Stimulated activated naive CD8-positive, alpha-beta T cell treated with anti-CD3 and anti-CD28 coated beads, Interleukin-15, Interleukin-2, amounts not matched to agents 100 ng/mL and 50 ng/mL, for 24 hours (primary cell): ENCODE measurements around the gene PCDHGA10.
"Not testable (repeated sequence)": the region's sequence is repeated elsewhere in the genome, so short reads cannot be mapped to it uniquely, and the experiment has no call there.

Experiments used
- H3K27ac Mint-ChIP-seq: one replicate; pipeline ENCODE4 v1.8.0; 2021; ENCODE audit warnings: mild to moderate bottlenecking, mixed read lengths
- H3K27me3 Mint-ChIP-seq: one replicate; pipeline ENCODE4 v1.8.0; 2021; ENCODE audit warnings: mixed read lengths
- H3K36me3 Mint-ChIP-seq: one replicate; pipeline ENCODE4 v1.8.0; 2021; ENCODE audit warnings: low read depth, mixed read lengths
- H3K4me1 Mint-ChIP-seq: one replicate; pipeline ENCODE4 v1.8.0; 2021; ENCODE audit warnings: low read depth, mixed read lengths
- H3K4me3 Mint-ChIP-seq: one replicate; pipeline ENCODE4 v1.8.0; 2021; ENCODE audit warnings: mild to moderate bottlenecking, mixed read lengths
- H3K9me3 Mint-ChIP-seq: one replicate; pipeline ENCODE4 v1.8.0; 2021; ENCODE audit warnings: mixed read lengths

PCDHGA10 gene

DNA sequence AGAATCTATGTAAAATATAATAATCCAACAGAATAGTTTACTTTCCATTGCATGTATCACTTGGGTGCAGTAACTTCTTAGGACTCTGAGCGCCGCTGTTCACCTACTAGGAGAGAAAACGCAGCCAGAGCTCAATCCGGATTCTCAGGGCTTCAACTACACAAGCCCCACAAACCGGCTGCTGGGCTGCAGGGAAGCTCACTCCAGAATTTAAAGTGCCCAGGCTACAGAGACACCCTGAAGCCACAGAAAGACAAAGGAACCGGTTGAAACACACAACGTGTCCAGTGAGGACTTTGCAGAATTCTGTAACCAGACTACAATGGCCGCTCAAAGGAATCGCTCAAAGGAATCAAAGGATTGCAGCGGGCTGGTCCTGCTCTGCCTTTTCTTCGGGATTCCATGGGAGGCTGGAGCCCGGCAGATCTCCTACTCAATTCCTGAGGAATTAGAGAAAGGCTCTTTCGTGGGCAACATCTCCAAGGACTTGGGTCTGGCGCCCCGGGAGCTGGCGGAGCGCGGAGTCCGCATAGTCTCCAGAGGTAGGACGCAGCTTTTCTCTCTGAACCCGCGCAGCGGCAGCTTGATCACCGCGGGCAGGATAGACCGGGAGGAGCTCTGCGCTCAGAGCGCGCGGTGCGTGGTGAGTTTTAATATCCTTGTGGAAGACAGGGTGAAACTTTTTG, at the start of gene PCDHGA10:
Gene PCDHGA10, plus strand, starts transcription at position 134 of the 686 bp plus-strand sequence. Its CDS starts 189 bp downstream, at position 323.
- H3K36me3 Mint-ChIP-seq: peaks cover 21% of the 10 kb centered on the region
- peaks cover 20% of the 10 kb centered on the region for H3K4me1 Mint-ChIP-seq
- no peak within 1 kb of the TSS for H3K27ac Mint-ChIP-seq
- H3K9me3 Mint-ChIP-seq: peaks cover 19% of the 10 kb centered on the region
- H3K4me3 Mint-ChIP-seq: peak within 1 kb of the TSS; percentile 79
- H3K27me3 Mint-ChIP-seq: peaks cover 78% of the 10 kb centered on the region

DNA sequence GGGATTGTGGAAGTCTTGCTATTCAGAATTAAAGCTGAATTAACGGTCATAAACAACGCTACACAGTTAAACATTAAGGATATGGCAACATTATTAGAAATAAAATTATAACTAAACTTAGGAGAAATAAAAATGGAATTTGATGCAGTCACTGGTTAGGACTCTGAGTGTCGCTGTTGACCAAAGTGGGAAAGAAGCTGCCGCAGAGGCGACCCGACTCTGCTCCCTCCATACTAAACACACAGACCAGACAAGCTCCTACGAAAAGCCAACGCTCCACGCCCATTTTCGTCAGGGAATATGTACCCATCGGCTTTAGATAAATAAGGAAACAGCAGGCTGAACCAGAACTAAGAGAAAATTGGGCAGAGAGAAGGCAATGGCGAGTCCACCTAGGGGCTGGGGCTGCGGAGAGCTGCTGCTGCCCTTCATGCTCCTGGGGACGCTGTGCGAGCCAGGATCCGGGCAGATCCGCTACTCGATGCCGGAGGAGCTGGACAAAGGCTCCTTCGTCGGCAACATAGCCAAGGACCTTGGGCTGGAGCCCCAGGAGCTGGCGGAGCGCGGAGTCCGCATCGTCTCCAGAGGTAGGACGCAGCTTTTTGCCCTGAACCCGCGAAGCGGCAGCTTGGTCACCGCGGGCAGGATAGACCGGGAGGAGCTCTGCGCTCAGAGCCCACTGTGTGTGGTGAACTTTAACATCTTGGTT, 48.7 kb upstream of the PCDHGA10 start, which contains the start of gene PCDHGA5:
Gene PCDHGA5, plus strand, starts transcription at position 211 of the 709 bp plus-strand sequence. Its CDS starts 169 bp downstream, at position 380.
- Mint-ChIP-seq H3K4me1 (no peaks in the 10 kb centered on the region), H3K27ac (no peak within 1 kb of the TSS), H3K36me3 (peaks cover 37% of the 10 kb centered on the region), H3K4me3 (no peak within 1 kb of the TSS), H3K27me3 (peaks cover 88% of the 10 kb centered on the region), H3K9me3 (peaks cover 41% of the 10 kb centered on the region)

DNA sequence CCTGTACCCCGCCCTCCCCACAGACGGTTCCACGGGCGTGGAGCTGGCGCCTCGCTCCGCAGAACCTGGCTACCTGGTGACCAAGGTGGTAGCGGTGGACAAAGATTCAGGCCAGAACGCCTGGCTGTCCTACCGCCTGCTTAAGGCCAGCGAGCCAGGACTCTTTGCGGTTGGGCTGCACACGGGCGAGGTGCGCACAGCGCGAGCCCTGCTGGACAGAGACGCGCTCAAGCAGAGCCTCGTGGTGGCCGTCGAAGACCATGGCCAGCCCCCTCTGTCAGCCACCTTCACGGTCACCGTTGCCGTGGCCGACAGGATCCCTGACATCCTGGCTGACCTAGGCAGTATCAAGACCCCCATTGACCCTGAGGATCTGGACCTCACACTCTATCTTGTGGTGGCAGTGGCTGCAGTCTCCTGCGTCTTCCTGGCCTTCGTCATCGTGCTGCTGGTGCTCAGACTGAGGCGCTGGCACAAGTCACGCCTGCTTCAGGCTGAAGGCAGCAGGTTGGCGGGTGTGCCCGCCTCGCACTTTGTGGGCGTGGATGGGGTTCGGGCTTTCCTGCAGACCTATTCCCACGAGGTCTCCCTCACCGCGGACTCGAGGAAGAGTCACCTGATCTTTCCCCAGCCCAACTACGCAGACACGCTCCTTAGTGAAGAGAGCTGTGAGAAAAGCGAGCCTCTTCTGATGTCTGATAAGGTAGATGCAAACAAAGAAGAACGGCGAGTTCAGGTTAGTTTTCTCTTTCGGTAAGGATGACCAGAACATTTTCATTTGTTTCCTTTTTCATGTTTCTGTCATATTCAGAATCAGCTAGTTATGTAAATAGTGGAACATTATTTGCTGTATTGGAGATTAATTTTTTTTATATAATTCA, 46.5 kb upstream of the PCDHGA10 start:
- Mint-ChIP-seq H3K36me3 (peaks cover 27% of the 10 kb centered on the region), H3K4me3 (no peak overlapping the region), H3K4me1 (no peaks in the 10 kb centered on the region)

DNA sequence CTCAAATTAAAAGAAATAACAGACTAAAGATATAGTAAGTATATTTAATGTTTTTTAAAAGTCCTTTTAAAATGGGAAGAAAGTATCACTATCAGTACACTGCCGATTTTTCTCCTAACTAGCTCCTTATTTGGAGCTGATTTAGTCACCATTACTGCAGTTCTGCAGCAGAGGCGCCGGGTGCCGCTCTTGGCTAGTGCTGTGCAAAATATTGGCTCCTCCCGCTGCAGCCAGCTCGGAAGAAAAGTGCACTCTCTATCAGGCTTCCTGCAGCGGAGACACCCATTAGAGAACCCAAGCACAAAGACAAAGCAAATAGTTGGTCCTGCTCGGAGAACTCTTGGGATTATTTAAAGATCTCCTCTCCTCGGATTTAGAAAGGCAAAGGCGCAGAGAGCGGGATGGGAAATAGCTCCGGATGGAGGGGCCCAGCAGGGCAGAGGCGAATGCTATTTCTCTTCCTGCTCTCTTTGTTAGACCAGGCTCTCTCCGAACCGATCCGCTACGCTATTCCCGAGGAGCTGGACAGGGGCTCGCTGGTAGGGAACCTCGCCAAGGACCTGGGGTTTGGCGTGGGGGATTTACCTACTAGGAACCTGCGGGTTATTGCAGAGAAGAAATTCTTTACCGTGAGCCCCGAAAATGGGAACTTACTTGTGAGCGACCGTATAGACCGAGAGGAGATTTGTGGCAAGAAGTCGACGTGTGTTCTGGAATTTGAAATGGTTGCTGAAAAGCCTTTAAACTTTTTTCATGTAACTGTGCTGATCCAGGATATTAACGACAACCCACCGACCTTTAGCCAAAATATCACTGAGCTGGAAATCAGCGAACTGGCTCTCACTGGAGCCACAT, 42.6 kb upstream of the PCDHGA10 start, which contains the start of gene PCDHGB3:
Gene PCDHGB3, plus strand, starts transcription at position 249 of the 855 bp plus-strand sequence. Its CDS starts 153 bp downstream, at position 402.
- H3K4me1 Mint-ChIP-seq: no peaks in the 10 kb centered on the region
- no peak within 1 kb of the TSS for H3K27ac Mint-ChIP-seq
- peaks cover 87% of the 10 kb centered on the region for H3K27me3 Mint-ChIP-seq
- peaks cover 35% of the 10 kb centered on the region for H3K36me3 Mint-ChIP-seq
- peak within 1 kb of the TSS; percentile 64 for H3K4me3 Mint-ChIP-seq
- peaks cover 39% of the 10 kb centered on the region for H3K9me3 Mint-ChIP-seq

More for the DNA sequence above, 46.5 kb upstream of the PCDHGA10 start:
- H3K27ac Mint-ChIP-seq: no peak overlapping the region
- peaks cover 88% of the 10 kb centered on the region for H3K27me3 Mint-ChIP-seq
- H3K9me3 Mint-ChIP-seq: peaks cover 40% of the 10 kb centered on the region

DNA sequence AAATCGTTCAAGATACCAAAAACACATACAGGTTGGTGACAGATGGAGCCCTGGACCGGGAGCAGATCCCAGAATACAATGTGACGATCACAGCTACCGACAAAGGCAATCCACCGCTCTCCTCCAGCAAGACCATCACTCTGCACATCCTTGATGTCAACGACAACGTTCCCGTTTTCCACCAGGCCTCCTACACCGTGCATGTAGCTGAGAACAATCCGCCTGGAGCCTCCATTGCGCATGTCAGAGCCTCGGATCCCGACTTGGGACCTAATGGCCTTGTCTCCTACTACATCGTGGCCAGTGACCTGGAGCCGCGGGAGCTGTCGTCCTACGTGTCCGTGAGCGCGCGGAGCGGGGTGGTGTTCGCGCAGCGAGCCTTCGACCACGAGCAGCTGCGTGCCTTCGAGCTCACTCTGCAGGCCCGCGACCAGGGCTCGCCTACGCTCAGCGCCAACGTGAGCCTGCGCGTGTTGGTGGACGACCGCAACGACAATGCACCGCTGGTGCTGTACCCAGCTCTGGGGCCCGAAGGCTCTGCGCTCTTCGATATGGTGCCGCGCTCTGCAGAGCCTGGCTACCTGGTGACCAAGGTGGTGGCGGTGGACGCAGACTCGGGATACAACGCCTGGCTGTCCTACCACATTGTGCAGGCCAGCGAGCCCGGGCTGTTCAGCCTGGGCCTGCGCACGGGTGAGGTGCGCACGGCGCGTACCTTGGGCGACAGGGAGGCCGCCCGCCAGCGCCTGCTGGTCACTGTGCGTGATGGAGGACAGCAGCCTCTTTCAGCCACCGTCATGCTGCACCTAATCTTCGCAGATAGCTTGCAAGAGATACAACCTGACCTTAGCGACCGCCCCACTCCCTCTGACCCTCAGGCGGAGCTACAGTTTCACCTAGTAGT, 41.0 kb upstream of the PCDHGA10 start:
- Mint-ChIP-seq H3K27me3 (peaks cover 84% of the 10 kb centered on the region), H3K9me3 (peaks cover 38% of the 10 kb centered on the region), H3K4me1 (no peaks in the 10 kb centered on the region), H3K36me3 (peaks cover 32% of the 10 kb centered on the region), H3K4me3 (no peak overlapping the region), H3K27ac (no peak overlapping the region)

DNA sequence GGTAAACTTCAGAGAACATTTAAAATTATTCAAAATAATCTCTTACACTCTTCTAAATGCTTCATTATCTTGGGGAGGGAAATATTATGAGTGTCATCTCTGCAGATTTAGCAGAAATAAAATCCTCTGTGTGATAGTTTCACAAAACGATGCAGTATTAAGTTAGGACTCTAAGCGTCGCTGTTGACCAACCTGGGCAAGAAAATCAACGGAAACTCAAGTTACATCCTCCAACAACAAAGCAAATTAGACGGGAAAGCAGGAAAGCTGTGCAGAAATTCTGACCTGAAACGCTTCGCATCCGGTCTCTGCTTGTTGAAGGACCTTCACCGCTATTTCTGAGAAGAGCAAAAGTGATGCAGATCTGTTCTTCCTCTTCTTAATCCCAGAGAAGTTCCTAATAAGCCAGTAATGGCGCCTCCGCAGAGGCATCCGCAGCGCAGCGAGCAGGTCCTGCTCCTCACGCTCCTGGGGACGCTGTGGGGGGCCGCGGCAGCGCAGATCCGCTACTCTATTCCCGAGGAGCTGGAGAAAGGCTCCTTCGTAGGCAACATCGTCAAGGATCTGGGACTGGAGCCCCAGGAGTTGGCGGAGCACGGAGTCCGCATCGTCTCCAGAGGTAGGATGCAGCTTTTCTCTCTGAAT, 39.0 kb upstream of the PCDHGA10 start, which contains the start of gene PCDHGA6:
Gene PCDHGA6, plus strand, starts transcription at position 219 of the 645 bp plus-strand sequence. Its CDS starts 193 bp downstream, at position 412.
- no peaks in the 10 kb centered on the region for H3K4me1 Mint-ChIP-seq
- H3K36me3 Mint-ChIP-seq: peaks cover 32% of the 10 kb centered on the region
- peaks cover 79% of the 10 kb centered on the region for H3K27me3 Mint-ChIP-seq
- H3K27ac Mint-ChIP-seq: no peak within 1 kb of the TSS
- peaks cover 40% of the 10 kb centered on the region for H3K9me3 Mint-ChIP-seq
- peak within 1 kb of the TSS; percentile 39 for H3K4me3 Mint-ChIP-seq

DNA sequence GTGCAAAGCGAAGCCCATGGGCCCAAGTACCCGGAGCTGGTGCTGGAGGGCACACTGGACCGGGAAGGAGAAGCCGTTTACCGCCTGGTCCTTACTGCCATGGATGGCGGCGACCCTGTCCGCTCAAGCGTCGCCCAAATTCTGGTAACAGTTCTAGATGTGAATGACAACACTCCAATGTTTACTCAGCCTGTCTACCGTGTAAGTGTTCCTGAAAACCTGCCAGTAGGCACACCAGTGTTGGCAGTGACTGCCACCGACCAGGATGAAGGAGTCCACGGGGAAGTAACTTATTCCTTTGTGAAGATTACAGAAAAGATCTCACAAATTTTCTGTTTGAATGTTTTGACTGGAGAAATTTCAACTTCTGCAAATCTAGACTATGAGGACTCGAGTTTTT, 38.2 kb upstream of the PCDHGA10 start:
- H3K4me3 Mint-ChIP-seq: no peak overlapping the region
- no peaks in the 10 kb centered on the region for H3K4me1 Mint-ChIP-seq
- peaks cover 40% of the 10 kb centered on the region for H3K9me3 Mint-ChIP-seq
- no peak overlapping the region for H3K27ac Mint-ChIP-seq
- peaks cover 32% of the 10 kb centered on the region for H3K36me3 Mint-ChIP-seq
- peaks cover 77% of the 10 kb centered on the region for H3K27me3 Mint-ChIP-seq

DNA sequence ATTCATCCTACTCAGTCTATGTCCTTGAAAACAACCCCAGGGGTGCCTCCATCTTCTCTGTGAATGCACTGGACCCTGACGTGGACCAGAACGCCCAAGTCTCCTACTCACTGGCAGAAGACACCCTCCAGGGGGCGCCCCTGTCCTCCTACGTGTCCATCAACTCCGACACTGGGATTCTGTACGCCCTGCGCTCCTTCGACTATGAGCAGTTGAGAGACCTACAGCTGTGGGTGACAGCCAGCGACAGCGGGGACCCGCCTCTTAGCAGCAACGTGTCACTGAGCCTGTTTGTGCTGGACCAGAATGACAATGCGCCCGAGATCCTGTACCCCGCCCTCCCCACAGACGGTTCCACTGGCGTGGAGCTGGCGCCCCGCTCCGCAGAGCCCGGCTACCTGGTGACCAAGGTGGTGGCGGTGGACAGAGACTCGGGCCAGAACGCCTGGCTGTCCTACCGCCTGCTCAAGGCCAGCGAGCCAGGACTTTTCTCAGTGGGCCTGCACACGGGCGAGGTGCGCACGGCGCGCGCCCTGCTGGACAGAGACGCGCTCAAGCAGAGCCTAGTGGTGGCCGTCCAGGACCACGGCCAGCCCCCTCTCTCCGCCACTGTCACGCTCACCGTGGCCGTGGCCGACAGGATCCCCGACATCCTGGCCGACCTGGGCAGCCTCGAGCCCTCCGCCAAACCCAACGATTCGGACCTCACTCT, 37.2 kb upstream of the PCDHGA10 start:
- peaks cover 75% of the 10 kb centered on the region for H3K27me3 Mint-ChIP-seq
- H3K4me1 Mint-ChIP-seq, H3K27ac Mint-ChIP-seq, H3K4me3 Mint-ChIP-seq: not testable (repeated sequence)
- H3K9me3 Mint-ChIP-seq: peaks cover 39% of the 10 kb centered on the region
- peaks cover 32% of the 10 kb centered on the region for H3K36me3 Mint-ChIP-seq

DNA sequence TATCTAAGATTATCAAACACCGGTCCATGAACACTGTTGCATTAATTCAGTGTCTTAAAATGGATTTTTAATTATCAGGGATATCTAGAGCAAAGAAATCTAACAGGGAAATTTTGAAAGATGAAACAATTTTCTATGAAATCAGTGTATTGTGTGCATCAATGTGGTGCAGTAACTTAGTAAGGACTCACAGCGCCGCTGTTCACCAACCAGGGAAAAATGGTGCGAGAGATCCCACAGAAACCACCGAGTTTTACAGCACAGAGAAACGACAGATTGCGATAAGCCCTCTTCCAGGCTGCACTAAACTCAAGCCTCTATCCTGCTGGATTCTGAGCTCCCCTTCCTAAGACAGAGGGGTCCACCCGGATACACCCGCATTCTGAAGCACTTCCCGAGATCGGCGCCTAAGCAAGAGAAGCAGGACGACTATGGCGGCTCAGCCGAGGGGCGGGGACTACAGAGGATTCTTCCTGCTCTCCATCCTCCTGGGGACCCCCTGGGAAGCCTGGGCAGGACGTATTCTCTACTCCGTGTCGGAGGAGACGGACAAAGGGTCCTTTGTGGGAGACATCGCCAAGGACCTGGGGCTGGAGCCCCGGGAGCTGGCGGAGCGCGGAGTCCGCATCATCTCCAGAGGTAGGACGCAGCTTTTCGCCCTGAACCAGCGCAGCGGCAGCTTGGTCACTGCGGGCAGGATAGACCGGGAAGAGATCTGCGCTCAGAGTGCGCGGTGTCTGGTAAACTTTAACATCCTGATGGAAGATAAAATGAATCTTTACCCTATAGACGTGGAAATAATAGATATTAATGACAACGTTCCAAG, 30.1 kb upstream of the PCDHGA10 start, which contains the start of gene PCDHGA7:
Gene PCDHGA7, plus strand, starts transcription at position 274 of the 826 bp plus-strand sequence. Its CDS starts 158 bp downstream, at position 432.
- peaks cover 32% of the 10 kb centered on the region for H3K9me3 Mint-ChIP-seq
- no peak within 1 kb of the TSS for H3K27ac Mint-ChIP-seq
- peaks cover 12% of the 10 kb centered on the region for H3K36me3 Mint-ChIP-seq
- peak within 1 kb of the TSS; percentile 48 for H3K4me3 Mint-ChIP-seq
- no peaks in the 10 kb centered on the region for H3K4me1 Mint-ChIP-seq
- H3K27me3 Mint-ChIP-seq: peaks cover 80% of the 10 kb centered on the region

DNA sequence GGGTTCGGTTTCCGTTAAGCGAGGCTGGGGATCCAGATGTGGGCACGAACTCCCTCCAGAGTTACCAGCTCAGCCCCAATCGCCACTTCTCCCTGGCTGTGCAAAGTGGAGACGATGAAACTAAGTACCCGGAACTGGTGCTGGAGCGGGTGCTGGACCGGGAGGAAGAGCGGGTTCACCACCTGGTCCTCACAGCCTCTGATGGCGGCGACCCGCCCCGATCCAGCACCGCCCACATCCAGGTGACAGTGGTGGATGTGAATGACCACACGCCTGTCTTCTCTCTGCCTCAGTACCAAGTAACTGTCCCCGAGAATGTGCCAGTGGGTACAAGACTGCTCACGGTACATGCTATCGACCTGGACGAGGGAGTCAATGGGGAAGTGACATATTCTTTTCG, 29.4 kb upstream of the PCDHGA10 start:
- Mint-ChIP-seq H3K9me3 (peaks cover 34% of the 10 kb centered on the region), H3K4me3 (no peak overlapping the region), H3K4me1 (no peaks in the 10 kb centered on the region), H3K27ac (no peak overlapping the region), H3K27me3 (peaks cover 82% of the 10 kb centered on the region), H3K36me3 (peaks cover 14% of the 10 kb centered on the region)

DNA sequence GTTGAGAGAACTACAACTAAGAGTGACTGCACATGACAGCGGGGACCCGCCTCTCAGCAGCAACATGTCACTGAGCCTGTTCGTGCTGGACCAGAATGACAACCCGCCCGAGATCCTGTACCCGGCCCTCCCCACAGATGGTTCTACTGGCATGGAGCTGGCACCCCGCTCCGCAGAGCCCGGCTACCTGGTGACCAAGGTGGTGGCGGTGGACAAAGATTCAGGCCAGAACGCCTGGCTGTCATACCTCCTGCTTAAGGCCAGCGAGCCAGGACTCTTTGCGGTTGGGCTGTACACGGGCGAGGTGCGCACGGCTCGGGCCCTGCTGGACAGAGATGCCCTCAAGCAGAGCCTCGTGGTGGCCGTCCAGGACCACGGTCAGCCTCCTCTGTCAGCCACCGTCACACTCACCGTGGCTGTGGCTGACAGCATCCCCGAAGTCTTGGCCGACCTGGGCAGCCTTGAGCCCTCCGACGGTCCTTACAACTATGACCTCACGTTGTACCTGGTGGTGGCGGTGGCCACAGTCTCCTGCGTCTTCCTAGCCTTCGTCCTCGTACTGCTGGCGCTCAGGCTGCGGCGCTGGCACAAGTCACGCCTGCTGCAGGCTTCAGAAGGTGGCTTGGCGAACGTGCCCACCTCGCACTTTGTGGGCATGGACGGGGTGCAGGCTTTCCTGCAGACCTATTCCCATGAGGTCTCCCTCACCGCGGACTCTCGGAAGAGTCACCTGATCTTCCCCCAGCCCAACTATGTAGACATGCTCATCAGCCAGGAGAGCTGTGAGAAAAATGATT, 28.1 kb upstream of the PCDHGA10 start:
- Mint-ChIP-seq H3K4me3 (no peak overlapping the region), H3K27me3 (peaks cover 81% of the 10 kb centered on the region), H3K27ac (no peak overlapping the region), H3K36me3 (peaks cover 23% of the 10 kb centered on the region), H3K4me1 (no peaks in the 10 kb centered on the region), H3K9me3 (peaks cover 38% of the 10 kb centered on the region)
